CD1c-positive myeloid dendritic cell (primary cell): ENCODE results near the gene GFM2.
"Not testable (repeated sequence)": the region's sequence is repeated elsewhere in the genome, so short reads cannot be mapped to it uniquely, and the experiment has no call there.

Experiments
- DNase-seq: peaks from one replicate; pipeline ENCODE4 v3.0.0-alpha.2; 2016; ENCODE audit errors: extremely low spot score

Gene GFM2

DNA sequence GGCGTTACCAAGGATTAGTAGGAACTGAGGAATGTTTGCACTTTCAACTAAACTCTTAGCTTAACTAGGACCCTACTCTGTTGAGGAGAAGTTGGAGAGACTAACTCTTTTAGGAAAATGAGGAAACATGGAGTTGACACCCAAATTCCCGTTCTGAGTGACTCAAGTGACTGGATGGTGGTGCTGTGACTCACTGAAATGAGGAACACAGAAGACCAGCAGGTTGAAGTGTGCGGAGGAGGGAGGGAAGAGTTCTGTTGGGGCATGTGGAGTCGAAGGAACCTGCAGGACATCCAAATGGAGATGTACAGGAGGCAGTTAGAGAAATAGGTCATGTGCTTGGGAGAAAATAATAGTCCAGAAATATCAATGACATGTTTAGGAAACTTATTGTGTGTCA, 73.7 kb downstream of the GFM2 start:
- peak; percentile 78 for DNase-seq

DNA sequence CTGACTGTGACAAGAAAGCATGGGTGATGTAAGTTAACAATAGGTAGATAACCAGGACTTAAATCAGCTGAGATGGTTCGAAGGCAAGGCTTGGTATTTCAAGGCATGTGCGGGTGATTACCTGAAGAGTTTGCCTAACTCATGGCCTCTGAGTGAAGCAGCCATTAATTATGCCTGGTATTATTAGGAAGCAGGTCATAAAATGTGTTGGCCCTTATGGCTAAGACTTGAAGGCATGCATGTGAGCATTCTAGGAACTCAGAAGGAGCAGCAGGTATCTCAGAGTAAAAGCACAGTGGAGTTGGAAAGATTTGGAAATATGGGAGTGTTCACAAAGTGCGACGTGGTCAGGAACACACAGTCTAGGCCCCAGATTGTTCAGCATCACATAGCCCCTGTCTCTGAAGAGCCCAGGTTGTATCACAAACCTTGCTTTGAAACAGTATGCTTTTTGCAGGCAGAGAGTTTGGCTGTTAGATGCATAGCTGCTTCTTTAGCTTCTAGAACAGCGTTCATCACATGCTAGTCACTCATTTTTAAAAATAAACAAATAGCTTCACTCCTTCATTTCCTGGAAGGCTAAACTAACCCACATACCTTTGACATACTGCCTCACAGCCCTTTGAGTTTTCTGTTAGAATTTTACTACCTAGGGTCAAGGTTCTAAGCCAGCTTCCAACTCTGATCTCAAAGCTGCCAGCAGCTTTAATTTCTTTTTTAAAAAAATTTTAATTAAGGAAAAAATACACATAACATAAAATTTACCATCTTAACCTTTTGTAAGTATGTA, 79.8 kb downstream of the GFM2 start:
- no peak for DNase-seq

DNA sequence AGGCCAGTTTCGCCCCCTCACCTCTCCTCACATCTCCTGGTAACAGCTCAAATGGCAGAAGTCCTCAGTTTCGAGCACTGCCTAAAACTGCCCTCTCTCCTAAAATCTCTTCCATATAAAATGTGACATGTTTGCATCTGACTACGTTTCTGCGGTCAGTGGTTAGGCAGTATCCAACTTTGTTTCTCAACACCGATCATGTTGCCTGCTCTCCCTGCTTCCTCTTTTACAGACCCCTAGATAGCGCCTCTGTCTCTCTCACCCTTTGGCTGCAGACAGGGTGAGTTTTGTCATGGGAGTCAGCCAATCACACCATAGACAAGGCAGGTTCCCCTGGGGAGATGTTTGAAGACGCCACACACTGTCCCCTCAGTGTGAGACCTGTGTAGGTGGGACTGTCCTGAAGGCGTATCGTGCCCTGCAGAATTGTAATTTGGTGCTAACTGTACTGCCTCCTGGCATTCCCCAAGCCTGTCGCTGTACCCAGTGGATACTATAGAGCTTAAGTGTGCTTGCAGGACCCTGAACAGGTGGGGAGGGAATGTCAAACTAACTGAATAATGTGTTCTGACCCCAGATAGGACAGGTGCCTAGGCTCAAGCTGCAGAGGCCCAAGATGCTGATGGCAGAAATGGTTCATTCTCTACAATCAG, 80.8 kb downstream of the GFM2 start:
- peak; percentile 89 for DNase-seq

DNA sequence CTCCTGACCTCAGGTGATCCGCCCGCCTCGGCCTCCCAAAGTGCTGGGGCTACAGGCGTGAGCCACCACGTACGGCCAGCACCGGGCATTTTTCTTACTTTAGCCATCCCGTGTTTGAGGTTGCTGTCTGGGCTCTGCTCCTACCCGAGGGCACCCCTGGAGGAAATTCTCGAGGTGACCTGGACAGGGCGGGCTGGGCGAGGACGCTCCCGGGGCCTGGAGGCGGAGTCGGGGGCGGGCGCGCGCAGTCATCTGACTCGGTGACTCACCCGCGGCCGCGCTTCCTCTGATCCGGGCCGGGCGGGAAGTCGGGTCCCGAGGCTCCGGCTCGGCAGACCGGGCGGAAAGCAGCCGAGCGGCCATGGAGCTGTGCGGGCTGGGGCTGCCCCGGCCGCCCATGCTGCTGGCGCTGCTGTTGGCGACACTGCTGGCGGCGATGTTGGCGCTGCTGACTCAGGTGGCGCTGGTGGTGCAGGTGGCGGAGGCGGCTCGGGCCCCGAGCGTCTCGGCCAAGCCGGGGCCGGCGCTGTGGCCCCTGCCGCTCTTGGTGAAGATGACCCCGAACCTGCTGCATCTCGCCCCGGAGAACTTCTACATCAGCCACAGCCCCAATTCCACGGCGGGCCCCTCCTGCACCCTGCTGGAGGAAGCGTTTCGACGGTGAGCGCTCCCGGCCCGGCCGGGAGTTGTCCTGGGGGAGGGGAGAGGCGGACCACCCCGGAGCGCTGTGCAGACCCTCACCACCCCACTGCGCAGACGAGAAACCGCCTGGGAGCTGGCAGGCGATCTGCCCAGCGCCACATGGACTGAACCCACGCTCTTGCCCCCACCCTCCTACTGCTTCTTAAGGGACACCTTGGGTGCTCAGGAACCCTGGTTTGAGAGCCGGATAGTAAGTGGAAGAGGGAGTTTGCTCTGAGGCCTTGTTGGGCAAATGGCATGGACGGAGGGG, 81.7 kb downstream of the GFM2 start, which contains the start of gene HEXB:
Gene HEXB (plus strand): TSS at position 334 of the 952 bp plus-strand sequence. CDS start 28 bp downstream, at position 362.
- peak; percentile 96 for DNase-seq

DNA sequence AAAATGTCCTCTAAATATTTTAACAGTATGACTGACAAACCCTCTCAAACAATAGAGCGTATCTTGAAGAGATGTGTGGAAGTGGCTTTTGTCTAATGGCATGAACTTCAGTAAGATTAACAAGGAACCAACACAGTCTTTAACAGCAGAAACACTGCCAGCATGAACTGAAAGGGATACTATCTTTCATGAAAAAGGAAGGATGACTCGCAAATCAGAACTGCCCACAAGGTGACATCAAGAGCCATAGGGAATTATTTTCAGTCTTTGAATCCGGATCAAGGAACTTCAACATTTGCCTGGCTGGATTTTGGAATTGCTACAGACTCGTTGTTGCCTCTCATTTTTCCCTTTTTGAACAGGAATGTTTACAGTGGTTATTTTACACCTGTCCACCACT, 87.0 kb downstream of the GFM2 start:
- DNase-seq = peak; percentile 27

DNA sequence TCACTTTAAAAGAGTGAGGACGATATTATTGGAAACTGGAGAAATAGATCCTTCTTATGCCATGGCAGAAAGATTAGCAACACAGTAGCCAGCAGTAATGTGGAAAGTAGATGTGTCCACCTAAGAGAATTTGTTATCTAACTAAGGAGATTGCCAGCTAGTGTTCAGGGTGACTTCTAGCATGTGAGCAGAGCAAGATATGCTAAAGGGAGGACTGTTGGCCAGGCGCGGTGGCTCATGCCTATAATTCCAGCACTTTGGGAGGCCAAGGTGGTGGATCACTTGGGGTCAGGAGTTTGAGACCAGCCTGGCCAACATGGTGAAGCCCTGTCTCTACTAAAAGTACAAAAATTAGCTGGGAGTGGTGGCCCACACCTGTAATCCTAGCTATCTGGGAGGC, 87.6 kb downstream of the GFM2 start:
- not testable (repeated sequence) for DNase-seq

DNA sequence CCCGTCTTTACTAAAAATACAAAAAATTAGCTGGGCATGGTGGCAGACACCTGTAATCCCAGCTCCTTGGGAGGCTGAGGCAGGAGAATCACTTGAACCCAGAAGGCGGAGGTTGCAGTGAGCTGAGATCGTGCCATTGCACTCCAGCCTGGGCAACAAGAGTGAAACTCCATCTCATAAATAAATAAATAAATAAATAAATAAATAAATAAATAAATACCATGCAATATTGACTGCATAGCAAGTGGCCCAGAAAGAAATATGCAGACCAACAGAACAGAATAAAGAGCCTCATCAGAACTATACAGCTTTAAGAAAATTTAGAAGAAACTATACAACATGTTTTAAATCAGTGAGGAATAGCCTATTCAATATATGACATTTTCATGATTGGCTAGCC, 88.8 kb downstream of the GFM2 start:
- not testable (repeated sequence) for DNase-seq

DNA sequence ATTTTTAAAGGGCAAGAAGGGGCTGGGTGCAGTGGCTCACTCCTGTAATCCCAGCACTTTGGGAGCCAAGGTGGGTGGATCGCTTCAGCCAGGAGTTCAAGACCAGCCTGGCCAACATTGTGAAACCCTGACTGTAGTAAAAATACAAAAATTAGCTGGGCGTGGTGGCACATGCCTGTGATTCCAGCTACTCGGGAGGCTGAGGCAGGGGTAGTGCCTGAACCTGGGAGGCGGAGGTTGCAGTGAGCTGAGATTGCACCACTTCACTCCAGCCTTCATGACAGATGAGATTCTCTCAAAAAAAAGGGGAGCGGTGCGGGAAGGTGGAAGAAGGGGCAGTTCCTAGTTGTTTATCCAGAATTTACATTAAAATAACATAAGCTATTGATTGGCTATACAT, 90.5 kb downstream of the GFM2 start:
- not testable (repeated sequence) for DNase-seq

DNA sequence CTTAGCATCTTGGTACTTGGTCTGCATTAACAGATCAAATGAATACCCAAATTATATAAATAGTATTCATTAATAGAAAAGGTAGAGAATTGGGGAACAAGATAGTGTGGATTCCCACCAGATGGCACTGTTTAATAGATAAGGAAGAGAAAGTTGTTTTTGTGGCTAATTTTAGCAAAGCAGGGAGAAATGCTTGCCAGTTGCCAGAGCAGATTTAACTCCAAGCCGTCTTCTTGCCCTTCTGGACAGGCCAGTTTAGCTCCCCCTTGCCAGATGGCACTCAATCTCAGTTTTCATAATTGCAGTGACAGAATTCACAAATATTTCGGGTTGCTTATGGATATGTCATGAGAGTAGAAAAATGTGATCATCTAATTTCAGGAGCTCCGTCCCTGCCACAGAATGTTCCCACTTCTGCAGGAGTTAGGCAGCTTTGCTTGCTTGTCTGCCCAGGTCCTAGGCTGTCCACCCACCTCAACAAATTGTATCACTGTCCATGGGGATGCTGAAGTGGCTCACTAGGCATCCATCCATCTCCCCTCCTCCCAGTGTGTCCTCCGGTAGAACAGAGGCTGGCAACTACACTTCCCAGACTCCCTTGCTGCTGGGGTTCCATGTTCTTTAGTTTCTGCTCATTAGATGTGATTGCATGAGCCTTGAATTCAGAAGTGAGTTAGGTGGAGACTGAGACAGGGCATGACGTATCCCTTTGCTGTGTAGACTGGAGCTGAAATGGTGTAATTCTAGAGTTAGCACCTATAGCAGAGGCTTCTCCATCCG, 93.7 kb downstream of the GFM2 start:
- DNase-seq = peak; percentile 63

DNA sequence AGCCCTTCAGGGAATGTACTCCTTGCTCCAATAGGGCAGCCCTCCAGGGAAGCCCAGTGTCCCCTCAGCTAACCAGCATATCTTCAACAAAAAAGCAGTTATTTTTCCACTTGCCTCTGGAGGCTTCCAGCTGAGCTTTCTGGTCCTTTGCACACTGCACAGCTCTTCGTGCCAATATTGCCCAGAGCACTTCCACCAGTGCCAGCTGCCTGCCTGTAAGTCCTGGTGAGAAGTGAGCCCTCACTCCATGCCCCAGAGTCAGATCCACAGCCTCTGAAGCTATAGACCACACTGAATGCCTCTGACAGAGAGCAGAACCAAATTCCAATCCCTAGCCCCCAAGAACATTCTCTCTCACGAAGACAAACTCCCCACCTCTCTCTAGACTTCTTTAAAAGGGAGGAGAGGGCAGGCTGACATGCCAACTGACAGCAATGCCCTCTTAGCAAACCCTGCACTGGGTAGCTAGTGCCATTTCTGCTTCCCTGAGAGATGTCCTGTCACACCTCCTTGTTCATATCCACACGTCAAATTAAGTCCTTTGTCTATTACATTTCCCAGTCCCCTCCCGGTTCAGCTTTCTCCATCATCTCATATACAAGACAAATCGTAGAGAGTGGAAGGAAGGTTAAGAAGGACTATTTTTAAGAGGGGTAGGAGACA, 94.6 kb downstream of the GFM2 start:
- DNase-seq = no peak
